WERI-Rb-1 (cell line): Measurements from ENCODE around the gene BACH2.

Source experiments
- DNase-seq: peaks from one replicate; pipeline ENCODE4 v3.0.0-alpha.2; 2020
- H3K27ac ChIP-seq: fragments of 250-450 bp; sonication (Bioruptor Pico); 2 replicates; pipeline ENCODE4 v1.5.1; 2020; ENCODE audit warnings: mild to moderate bottlenecking, moderate library complexity
- H3K27me3 ChIP-seq: fragments of 250-450 bp; sonication (Bioruptor Pico); 2 replicates; pipeline ENCODE4 v1.5.1; 2021; ENCODE audit warnings: mild to moderate bottlenecking, low read depth, moderate library complexity; ENCODE audit not compliant: insufficient read depth, severe bottlenecking
- H3K36me3 ChIP-seq: fragments of 250-450 bp; sonication (Bioruptor Pico); 2 replicates; pipeline ENCODE4 v1.5.1; 2020; ENCODE audit warnings: mild to moderate bottlenecking, moderate library complexity
- H3K4me3 ChIP-seq: 2 replicates; pipeline ENCODE4 v1.5.1; 2011; ENCODE audit warnings: low read depth, mild to moderate bottlenecking, control low read depth, low read length
- H3K9me3 ChIP-seq: fragments of 250-450 bp; sonication (Bioruptor Pico); 2 replicates; pipeline ENCODE4 v1.5.1; 2021; ENCODE audit warnings: mild to moderate bottlenecking, moderate library complexity; ENCODE audit not compliant: severe bottlenecking
- CTCF ChIP-seq: IDR thresholded peaks from 2 replicates; pipeline ENCODE4 v1.5.1; 2011; ENCODE audit warnings: low read depth, mild to moderate bottlenecking, control low read depth, inconsistent platforms, low read length

Gene BACH2

DNA sequence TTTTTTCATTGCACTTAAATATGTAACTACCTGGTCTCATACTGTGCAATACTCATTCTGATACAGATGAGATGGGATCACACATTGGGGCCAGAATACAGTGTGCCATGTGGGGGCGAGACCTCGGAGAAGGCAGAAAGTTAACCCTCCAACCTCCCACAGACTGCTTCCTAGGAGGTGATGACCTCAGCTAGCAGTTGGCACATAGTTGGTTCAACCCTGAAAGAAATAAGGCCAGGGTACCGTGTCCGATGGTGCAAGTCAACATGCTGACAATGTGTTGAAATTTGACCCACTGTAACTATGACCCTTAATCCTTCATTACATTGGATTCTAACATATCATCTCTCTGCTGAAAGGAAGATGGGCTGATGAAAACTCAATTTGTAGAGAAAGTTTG, 340.5 kb downstream of the BACH2 start:
- Histone ChIP-seq H3K9me3 (no peaks in the 10 kb centered on the region), H3K27ac (no peak overlapping the region), H3K4me3 (no peak overlapping the region), H3K36me3 (no peaks in the 10 kb centered on the region; the same call in 1 of the 2 replicates), H3K27me3 (no peaks in the 10 kb centered on the region)
- TF ChIP-seq CTCF = no peak
- no peak for DNase-seq

DNA sequence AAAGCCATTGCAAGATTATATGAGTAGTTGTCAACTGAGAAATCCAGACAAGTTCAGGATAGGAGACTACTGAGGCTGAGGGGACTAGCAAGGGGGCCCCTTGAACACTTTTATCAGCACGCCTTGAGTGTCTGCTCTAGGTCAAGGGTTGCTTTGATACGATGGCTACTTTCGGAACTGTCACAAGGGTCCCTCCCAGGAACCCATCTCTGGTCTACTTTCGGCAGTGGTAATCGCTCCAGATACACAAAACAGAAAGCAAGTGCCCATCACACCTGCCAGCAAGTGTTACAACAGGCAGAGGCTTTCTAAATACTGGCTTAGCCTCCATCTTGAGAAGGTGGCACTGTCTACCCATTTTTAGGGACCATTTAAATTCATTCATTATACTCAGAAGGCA, 341.3 kb downstream of the BACH2 start:
- Histone ChIP-seq H3K4me3 (no peak overlapping the region), H3K9me3 (no peaks in the 10 kb centered on the region), H3K27me3 (no peaks in the 10 kb centered on the region), H3K27ac (no peak overlapping the region), H3K36me3 (peaks cover 3% of the 10 kb centered on the region; the same call in 1 of the 2 replicates)
- DNase-seq = no peak
- TF ChIP-seq CTCF = no peak

- H3K4me3 ChIP-seq = no peak overlapping the region
- no peak for TF ChIP-seq CTCF
- DNase-seq = no peak
- no peak overlapping the region for H3K27ac ChIP-seq
- no peaks in the 10 kb centered on the region for H3K9me3 ChIP-seq
- peaks cover 3% of the 10 kb centered on the region for H3K36me3 ChIP-seq
- H3K27me3 ChIP-seq = no peaks in the 10 kb centered on the region
Measured at GRCh38 chr6:89954721-89955148, 341.9 kb downstream of the BACH2 start.

DNA sequence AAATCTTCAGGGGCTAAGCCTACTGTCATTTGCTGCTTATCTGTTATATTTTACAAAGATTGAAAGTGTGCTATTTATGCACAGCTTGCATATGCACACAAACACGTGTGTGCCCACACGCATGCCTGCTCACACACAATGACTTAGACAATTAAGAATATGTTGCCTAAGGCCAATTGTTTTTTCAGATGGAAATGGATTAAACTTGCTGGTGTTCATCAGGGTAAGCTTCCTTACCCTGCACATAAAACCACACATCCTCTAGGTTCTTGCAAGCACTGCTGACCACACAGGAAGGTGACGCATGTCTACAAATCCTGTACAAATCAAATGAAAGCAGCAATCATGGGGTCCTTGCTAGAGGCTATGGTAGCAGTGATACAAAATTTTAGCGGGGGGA, 344.0 kb downstream of the BACH2 start:
- DNase-seq = no peak
- Histone ChIP-seq H3K36me3 (peaks cover 3% of the 10 kb centered on the region), H3K27me3 (no peaks in the 10 kb centered on the region), H3K9me3 (no peaks in the 10 kb centered on the region), H3K27ac (no peak overlapping the region), H3K4me3 (no peak overlapping the region)
- TF ChIP-seq CTCF = no peak

DNA sequence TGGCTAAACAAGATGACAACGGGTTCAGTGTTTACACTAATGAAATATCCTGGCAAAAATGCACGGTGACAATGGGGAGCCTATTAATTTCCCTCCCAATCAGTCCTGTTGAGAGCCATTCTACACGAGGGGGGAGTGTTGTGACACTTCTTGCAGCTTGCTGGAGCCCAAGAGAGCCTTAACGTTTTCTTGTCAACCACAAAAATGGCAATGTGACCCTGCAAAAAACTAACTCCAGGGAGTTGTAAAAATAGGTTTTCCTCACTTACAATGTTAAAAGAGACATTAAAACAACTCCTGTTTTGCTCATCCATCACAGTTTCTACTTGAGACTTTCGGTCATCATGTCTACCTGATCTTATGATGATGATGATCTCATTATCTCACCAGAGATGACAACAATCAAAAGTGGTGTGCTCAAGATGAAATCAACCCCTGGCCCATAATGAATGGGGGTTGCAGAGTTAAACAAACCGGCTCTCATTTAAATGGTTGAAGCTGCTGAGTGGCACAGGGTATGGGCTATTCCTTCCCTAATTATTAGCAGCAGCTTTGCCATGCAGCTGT, 344.5 kb downstream of the BACH2 start:
- Histone ChIP-seq H3K4me3 (no peak overlapping the region), H3K27ac (no peak overlapping the region), H3K36me3 (peaks cover 3% of the 10 kb centered on the region), H3K27me3 (no peaks in the 10 kb centered on the region), H3K9me3 (no peaks in the 10 kb centered on the region)
- DNase-seq = no peak
- no peak for TF ChIP-seq CTCF

GRCh38 chr6:89951574-89952104, 345.0 kb downstream of the BACH2 start:
- no peak for TF ChIP-seq CTCF
- Histone ChIP-seq H3K27me3 (no peaks in the 10 kb centered on the region), H3K36me3 (peaks cover 3% of the 10 kb centered on the region), H3K27ac (no peak overlapping the region), H3K9me3 (no peaks in the 10 kb centered on the region), H3K4me3 (no peak overlapping the region)
- no peak for DNase-seq
